K562 (cell line): Measurements from ENCODE around the gene ZNF441. TPM values are rescaled to one million over a fixed set of nuclear protein-coding genes. Genes with fewer than 3 reads are reported as not detected.
A peak's percentile ranks its signal among the peaks of the same experiment; 100 is the strongest.

Experiments
- ATAC-seq: fragments of 200-7000 bp; cut with Tn5 transposase; 3 replicates; pipeline ENCODE4 v1.9.1; 2020; ENCODE audit warnings: moderate library complexity
- BruUV-seq: library from RNA; stranded (reverse); fragments of 400-500 nt; replicated peaks from 2 replicates; lab custom pipeline; 2021; lab: Mats Ljungman, UMichigan
- CTCF ChIA-PET: fragments of 300-600 bp; formaldehyde crosslinking; extraction: SDS; loops from one replicate; lab custom pipeline; 2021; ENCODE audit warnings: low intra/inter-chr PET ratio; lab: Yijun Ruan, JAX
- POLR2A ChIA-PET: fragments of 300-600, 350-650 bp; sonication (Branson Sonifier 250); formaldehyde crosslinking; extraction: SDS; loops from one replicate; lab custom pipeline; 2021; ENCODE audit warnings: antibody characterized with exemption, inconsistent platforms; lab: Yijun Ruan, JAX
- DNase-seq, 4 experiments: peaks; one replicate each; pipeline versions ENCODE4 v3.0.0 to v3.0.0-alpha.2; 2011 to 2018; ENCODE audit warnings: low spot score in 3 of 4, mixed read lengths in 3 of 4; ENCODE audit errors: extremely low read depth in 1 of 4
- FAIRE-seq: peaks from 2 replicates; lab custom pipeline; 2011; peaks lifted over from hg19 to GRCh38; lab: Jason Lieb, UNC
- H2AFZ ChIP-seq: 2 replicates; pipeline ENCODE4 v1.6.0; 2011; ENCODE audit warnings: low read depth, low read length, control low read depth, inconsistent platforms
- H3K27ac ChIP-seq: fragments of 200-600 bp; 3 replicates; pipeline ENCODE4 v1.8.0; 2011; ENCODE audit warnings: low read depth, mild to moderate bottlenecking, control low read depth, inconsistent platforms, low read length, moderate library complexity, mixed read lengths; ENCODE audit errors: extremely low read depth
- H3K27me3 ChIP-seq, 2 experiments: fragments of 300-600 bp in 1 of 2; 2 replicates in 1 of 2; 3 replicates in 1 of 2; pipeline versions ENCODE4 v1.6.0 to v1.8.0; 2011; ENCODE audit warnings: inconsistent platforms in 2 of 2, low read length in 2 of 2, mild to moderate bottlenecking in 1 of 2, mixed read lengths in 1 of 2, moderate library complexity in 1 of 2; ENCODE audit not compliant: control insufficient read depth in 2 of 2, insufficient read depth in 2 of 2
- H3K36me3 ChIP-seq: fragments of 300-600 bp; 3 replicates; pipeline ENCODE4 v1.8.0; 2011; ENCODE audit warnings: mild to moderate bottlenecking, low read length, inconsistent platforms; ENCODE audit not compliant: control insufficient read depth, insufficient read depth
- H3K4me1 ChIP-seq, 2 experiments: fragments of 200-600 bp in 1 of 2; replicated peaks in 1 of 2; 2 replicates in 1 of 2; 3 replicates in 1 of 2; pipeline versions ENCODE4 v1.5.1 to v1.8.0; 2011; ENCODE audit warnings: inconsistent platforms in 2 of 2, low read length in 2 of 2, mild to moderate bottlenecking in 1 of 2, mixed read lengths in 1 of 2, moderate library complexity in 1 of 2; ENCODE audit not compliant: control insufficient read depth in 2 of 2, insufficient read depth in 2 of 2
- H3K4me2 ChIP-seq: 2 replicates; pipeline ENCODE4 v1.6.1; 2011; ENCODE audit warnings: low read length, control low read depth, inconsistent platforms, mixed read lengths; ENCODE audit not compliant: insufficient read depth
- H3K4me3 ChIP-seq: fragments of 200-600 bp; sonication (generic), shearing (Covaris generic); 2 replicates; pipeline ENCODE4 v1.5.1; 2016; ENCODE audit warnings: control low read depth, inconsistent platforms
- H3K79me2 ChIP-seq: fragments of 200-600 bp; 3 replicates; pipeline ENCODE4 v1.8.0; 2011; ENCODE audit warnings: low read length, inconsistent platforms; ENCODE audit not compliant: control insufficient read depth, insufficient read depth
- H3K9ac ChIP-seq, 2 experiments: 2 replicates each; pipeline versions ENCODE4 v1.6.0 to v1.6.1; 2011; ENCODE audit warnings: low read depth in 2 of 2, low read length in 2 of 2, control low read depth in 1 of 2, inconsistent platforms in 1 of 2, mild to moderate bottlenecking in 1 of 2, mixed read lengths in 1 of 2; ENCODE audit not compliant: insufficient read depth in 1 of 2
- H3K9me1 ChIP-seq: one replicate; pipeline ENCODE4 v1.6.0; 2011; ENCODE audit warnings: inconsistent platforms, mild to moderate bottlenecking, low read length, moderate library complexity; ENCODE audit not compliant: control insufficient read depth, insufficient read depth
- H3K9me3 ChIP-seq: replicated peaks from 2 replicates; pipeline ENCODE4 v1.5.1; 2011; ENCODE audit warnings: low read depth, low read length, inconsistent platforms; ENCODE audit not compliant: control insufficient read depth, insufficient read depth
- H4K20me1 ChIP-seq: replicated peaks from 2 replicates; pipeline ENCODE4 v1.6.1; 2011; ENCODE audit warnings: low read length, inconsistent platforms, mixed read lengths; ENCODE audit not compliant: control insufficient read depth, insufficient read depth
- CBFA2T2 ChIP-seq: fragments of 450-650 bp; conservative IDR thresholded peaks from 2 replicates; pipeline ENCODE4 v1.6.1; 2017; ENCODE audit warnings: mild to moderate bottlenecking
- JUND ChIP-seq, 2 experiments: IDR thresholded peaks; 2 replicates in 1 of 2; 3 replicates in 1 of 2; pipeline ENCODE4 v1.6.1; 2011; ENCODE audit warnings: borderline replicate concordance in 2 of 2, low read depth in 2 of 2, low read length in 2 of 2, improper control_type of control experiment in 1 of 2, missing biosample characterization in 1 of 2, missing genetic modification characterization in 1 of 2, missing genetic modification reagents in 1 of 2
- NR2C1 ChIP-seq, 2 experiments: fragments of 450-650 bp; IDR thresholded peaks; 2 replicates each; pipeline ENCODE4 v1.6.1; 2017; ENCODE audit warnings: mild to moderate bottlenecking in 2 of 2, antibody characterized with exemption in 1 of 2, inconsistent platforms in 1 of 2, missing compliant biosample characterization in 1 of 2, missing genetic modification characterization in 1 of 2
- POLR2H ChIP-seq: IDR thresholded peaks from 2 replicates; pipeline ENCODE4 v1.6.1; 2016; ENCODE audit warnings: missing genetic modification characterization, low read depth, mild to moderate bottlenecking, control low read depth, missing compliant biosample characterization, moderate library complexity
- TAF7 ChIP-seq: fragments of 450-650 bp; IDR thresholded peaks from 2 replicates; pipeline ENCODE4 v1.6.1; 2016; ENCODE audit warnings: missing genetic modification characterization, missing compliant biosample characterization
- TOE1 ChIP-seq, 2 experiments: fragments of 450-650 bp in 1 of 2; sonication (generic) in 1 of 2; formaldehyde crosslinking in 1 of 2; IDR thresholded peaks; 2 replicates each; pipeline versions ENCODE4 v1.7.1 to v1.8.0; 2016 to 2022; ENCODE audit warnings: borderline replicate concordance in 2 of 2, mild to moderate bottlenecking in 2 of 2, antibody characterized with exemption in 1 of 2, inconsistent platforms in 1 of 2, low read depth in 1 of 2, missing genetic modification reagents in 1 of 2, moderate library complexity in 1 of 2
- U2AF1 ChIP-seq: fragments of 200-400 bp; formaldehyde crosslinking; optimal IDR thresholded peaks from 2 replicates; pipeline ENCODE3; 2017; ENCODE audit warnings: mild to moderate bottlenecking, low read depth, low read length, moderate library complexity
- YBX1 ChIP-seq: fragments of 450-650 bp; IDR thresholded peaks from 2 replicates; pipeline ENCODE4 v1.7.1; 2016; ENCODE audit warnings: mild to moderate bottlenecking
- ZFP30 ChIP-seq: fragments of 250-450 bp; sonication (Bioruptor Pico); IDR thresholded peaks from 2 replicates; pipeline ENCODE4 v1.8.0; 2022; ENCODE audit warnings: moderate library complexity, mild to moderate bottlenecking, inconsistent platforms, borderline replicate concordance
- ZNF24 ChIP-seq: fragments of 450-650 bp; IDR thresholded peaks from 2 replicates; pipeline ENCODE4 v1.6.1; 2016
- ZNF311 ChIP-seq: fragments of 250-450 bp; sonication (Bioruptor Pico); IDR thresholded peaks from 2 replicates; pipeline ENCODE4 v1.4.0; 2020; ENCODE audit warnings: mild to moderate bottlenecking, moderate library complexity
- ZNF354B ChIP-seq: fragments of 250-450 bp; sonication (Bioruptor Pico); IDR thresholded peaks from 2 replicates; pipeline ENCODE4 v1.4.0; 2020
- ZSCAN32 ChIP-seq: fragments of 450-650 bp; formaldehyde crosslinking; IDR thresholded peaks from 2 replicates; pipeline ENCODE4 v1.4.0; 2020; ENCODE audit warnings: mild to moderate bottlenecking, moderate library complexity
- WGBS: fragments of 100-300 bp; shearing (Covaris generic); methylation state at CpG from one replicate; pipeline ENCODE4 v1.1.6; 2016; ENCODE audit warnings: low coverage, mixed read lengths; ENCODE audit not compliant: insufficient coverage; ENCODE audit errors: missing lambda C conversion rate; 5-methylcytosine and 5-hydroxymethylcytosine counted together
- in situ Hi-C: fragments of 300-500 bp; cut with MboI; formaldehyde crosslinking; loops from 4 replicates; pipeline ENCODE4 v1.15.0; 2018; ENCODE audit warnings: inconsistent platforms, mixed read lengths
- intact Hi-C: fragments of 100-400 bp; cut with micrococcal nuclease; formaldehyde crosslinking; loops from 2 replicates; pipeline ENCODE4 v1.14.2; 2022
- polyA plus RNA-seq, 8 experiments: library from polyadenylated mRNA; depleted of rRNA in 4 of 8; stranded (reverse) in 5 of 8; unstranded in 3 of 8; fragments of >200 nt; fragmentation: Nextera tagmentation in 2 of 8; fragmentation: Illumina TruSeq in 1 of 8; extraction: Ambion mirVana in 2 of 8; extraction: Trizol in 1 of 8; gene quantifications; 2 replicates each; pipeline versions ENCODE4 v1.2.1 to v1.2.3, GENCODE V29; 2011 to 2014; ENCODE audit warnings: inconsistent platforms in 1 of 8, missing spikeins in 1 of 8
- total RNA-seq, 7 experiments: library from RNA; depleted of rRNA in 6 of 7; stranded (reverse); fragments of >200 nt in 6 of 7; fragmentation: Illumina TruSeq in 2 of 7; extraction: Trizol in 2 of 7; gene quantifications; 2 replicates each; pipeline versions ENCODE4 v1.2.1 to v1.2.3, GENCODE V29; 2011 to 2021; ENCODE audit warnings: low replicate concordance in 1 of 7
- TF ChIP-seq, protein P1 (sequence below): sonication (generic); formaldehyde crosslinking; IDR thresholded peaks from 2 replicates; pipeline ENCODE4 v1.8.1; 2022; ENCODE audit warnings: missing genetic modification reagents
- TF ChIP-seq, protein P2 (sequence below): fragments of 450-650 bp; IDR thresholded peaks from 2 replicates; pipeline ENCODE4 v1.6.1; 2016; ENCODE audit warnings: mild to moderate bottlenecking
- TF ChIP-seq, protein P3 (sequence below): fragments of 450-650 bp; formaldehyde crosslinking; IDR thresholded peaks from 2 replicates; pipeline ENCODE4 v1.4.0; 2020; ENCODE audit warnings: mild to moderate bottlenecking, mixed read lengths

Gene ZNF441
- total and polyA plus RNA-seq, 9 of the 15 experiments (the other 6 are each of a cell fraction or from before 2014, with no cell fraction given), result 1.9 to 14.0 (median 7.8) TPM

DNA sequence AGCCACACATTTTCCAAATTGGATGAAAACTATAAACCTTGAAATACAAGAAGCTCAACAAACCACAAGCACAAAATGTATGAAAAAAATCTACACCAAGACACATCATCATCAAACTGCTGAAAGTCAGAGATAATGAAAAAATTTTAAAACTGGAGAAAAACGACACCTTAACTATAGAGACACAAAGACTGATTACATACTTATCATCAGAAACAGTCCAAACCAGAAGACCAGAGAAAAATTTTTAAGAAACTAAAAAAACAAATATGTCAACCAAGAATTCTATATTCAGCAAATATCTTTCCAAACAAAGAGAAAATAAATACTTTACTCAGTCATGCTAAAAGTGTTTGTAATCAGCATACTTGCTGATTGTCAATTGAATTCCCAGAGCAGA, 19.5 kb upstream of the ZNF441 start (continued):
- TF ChIP-seq CBFA2T2, result peak; percentile 60
- no peak for TF ChIP-seq ZNF311
- TF ChIP-seq, all 486 proteins: peak for 12

DNA sequence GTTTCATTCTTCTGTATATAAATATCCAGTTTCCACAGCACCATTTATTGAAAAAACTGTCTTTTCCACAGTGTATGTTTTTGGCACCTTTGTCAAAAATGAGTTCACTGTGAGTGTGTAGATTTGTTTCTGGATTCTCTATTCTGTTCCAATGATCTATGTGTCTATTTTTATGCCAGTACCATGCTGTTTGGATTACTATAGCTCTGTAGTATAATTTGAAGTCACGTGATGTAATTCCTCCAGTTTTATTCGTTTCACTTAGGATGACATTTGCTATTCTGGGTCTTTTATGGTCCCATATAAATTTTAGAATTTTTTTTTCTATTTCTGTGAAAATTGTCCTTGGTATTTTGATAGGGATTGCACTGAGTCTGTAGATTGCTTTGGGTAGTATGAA, 17.0 kb upstream of the ZNF441 start:
- H3K27ac ChIP-seq, result no peak overlapping the region
- POLR2A ChIA-PET, result no interaction called here
- H3K4me1 ChIP-seq, result no peaks in the 10 kb centered on the region
- ATAC-seq (no peak), DNase-seq (no peak), FAIRE-seq (no peak)
- no peaks in the 10 kb centered on the region for H3K9me1 ChIP-seq
- no peak overlapping the region for H3K4me3 ChIP-seq
- 7% methylated on average over 2 of the region's 2 CpGs for WGBS
- no peaks in the 10 kb centered on the region for H4K20me1 ChIP-seq
- H3K4me2 ChIP-seq, result no peak overlapping the region
- CTCF ChIA-PET, result no interaction called here
- H2AFZ ChIP-seq, result no peak overlapping the region
- H3K79me2 ChIP-seq, result no peaks in the 10 kb centered on the region
- peaks cover 4% of the 10 kb centered on the region; the same call in 1 of the 2 replicates for H3K9me3 ChIP-seq
- intact Hi-C loops, result no loop called here
- H3K27me3 ChIP-seq, result no peaks in the 10 kb centered on the region
- BruUV-seq, result no TSS peak
- no peaks in the 10 kb centered on the region for H3K36me3 ChIP-seq
- in situ Hi-C loops, result no loop called here
- no peak overlapping the region for H3K9ac ChIP-seq
- TF ChIP-seq YBX1, result no peak
- TF ChIP-seq, protein P1, sequence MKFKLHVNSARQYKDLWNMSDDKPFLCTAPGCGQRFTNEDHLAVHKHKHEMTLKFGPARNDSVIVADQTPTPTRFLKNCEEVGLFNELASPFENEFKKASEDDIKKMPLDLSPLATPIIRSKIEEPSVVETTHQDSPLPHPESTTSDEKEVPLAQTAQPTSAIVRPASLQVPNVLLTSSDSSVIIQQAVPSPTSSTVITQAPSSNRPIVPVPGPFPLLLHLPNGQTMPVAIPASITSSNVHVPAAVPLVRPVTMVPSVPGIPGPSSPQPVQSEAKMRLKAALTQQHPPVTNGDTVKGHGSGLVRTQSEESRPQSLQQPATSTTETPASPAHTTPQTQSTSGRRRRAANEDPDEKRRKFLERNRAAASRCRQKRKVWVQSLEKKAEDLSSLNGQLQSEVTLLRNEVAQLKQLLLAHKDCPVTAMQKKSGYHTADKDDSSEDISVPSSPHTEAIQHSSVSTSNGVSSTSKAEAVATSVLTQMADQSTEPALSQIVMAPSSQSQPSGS (CRISPR knock-in tag), result no peak
- TF ChIP-seq POLR2H, result no peak
- no peak for TF ChIP-seq TAF7
- no peak for TF ChIP-seq ZFP30
- no peak for TF ChIP-seq ZNF354B
- TF ChIP-seq, protein P2, sequence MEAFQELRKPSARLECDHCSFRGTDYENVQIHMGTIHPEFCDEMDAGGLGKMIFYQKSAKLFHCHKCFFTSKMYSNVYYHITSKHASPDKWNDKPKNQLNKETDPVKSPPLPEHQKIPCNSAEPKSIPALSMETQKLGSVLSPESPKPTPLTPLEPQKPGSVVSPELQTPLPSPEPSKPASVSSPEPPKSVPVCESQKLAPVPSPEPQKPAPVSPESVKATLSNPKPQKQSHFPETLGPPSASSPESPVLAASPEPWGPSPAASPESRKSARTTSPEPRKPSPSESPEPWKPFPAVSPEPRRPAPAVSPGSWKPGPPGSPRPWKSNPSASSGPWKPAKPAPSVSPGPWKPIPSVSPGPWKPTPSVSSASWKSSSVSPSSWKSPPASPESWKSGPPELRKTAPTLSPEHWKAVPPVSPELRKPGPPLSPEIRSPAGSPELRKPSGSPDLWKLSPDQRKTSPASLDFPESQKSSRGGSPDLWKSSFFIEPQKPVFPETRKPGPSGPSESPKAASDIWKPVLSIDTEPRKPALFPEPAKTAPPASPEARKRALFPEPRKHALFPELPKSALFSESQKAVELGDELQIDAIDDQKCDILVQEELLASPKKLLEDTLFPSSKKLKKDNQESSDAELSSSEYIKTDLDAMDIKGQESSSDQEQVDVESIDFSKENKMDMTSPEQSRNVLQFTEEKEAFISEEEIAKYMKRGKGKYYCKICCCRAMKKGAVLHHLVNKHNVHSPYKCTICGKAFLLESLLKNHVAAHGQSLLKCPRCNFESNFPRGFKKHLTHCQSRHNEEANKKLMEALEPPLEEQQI, result no peak
- no peak for TF ChIP-seq JUND (IDR thresholded peaks at IDR 0.05; ENCODE audit: borderline replicate concordance, low read depth, low read length)
- no peak for TF ChIP-seq JUND (tag; IDR thresholded peaks at IDR 0.05; ENCODE audit: borderline replicate concordance, low read depth, low read length)
- TF ChIP-seq ZNF24, result no peak
- TF ChIP-seq NR2C1 (IDR thresholded peaks at IDR 0.05), result no peak
- no peak for TF ChIP-seq NR2C1 (tag; IDR thresholded peaks at IDR 0.05)
- TF ChIP-seq, protein P3, sequence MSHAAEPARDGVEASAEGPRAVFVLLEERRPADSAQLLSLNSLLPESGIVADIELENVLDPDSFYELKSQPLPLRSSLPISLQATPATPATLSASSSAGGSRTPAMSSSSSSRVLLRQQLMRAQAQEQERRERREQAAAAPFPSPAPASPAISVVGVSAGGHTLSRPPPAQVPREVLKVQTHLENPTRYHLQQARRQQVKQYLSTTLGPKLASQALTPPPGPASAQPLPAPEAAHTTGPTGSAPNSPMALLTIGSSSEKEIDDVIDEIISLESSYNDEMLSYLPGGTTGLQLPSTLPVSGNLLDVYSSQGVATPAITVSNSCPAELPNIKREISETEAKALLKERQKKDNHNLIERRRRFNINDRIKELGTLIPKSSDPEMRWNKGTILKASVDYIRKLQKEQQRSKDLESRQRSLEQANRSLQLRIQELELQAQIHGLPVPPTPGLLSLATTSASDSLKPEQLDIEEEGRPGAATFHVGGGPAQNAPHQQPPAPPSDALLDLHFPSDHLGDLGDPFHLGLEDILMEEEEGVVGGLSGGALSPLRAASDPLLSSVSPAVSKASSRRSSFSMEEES (CRISPR knock-in tag), result peak; percentile 92
- TF ChIP-seq ZSCAN32 (CRISPR knock-in tag), result no peak
- TF ChIP-seq TOE1 (IDR thresholded peaks at IDR 0.05; ENCODE audit: borderline replicate concordance), result peak; percentile 42; the same call in 1 of the 2 replicates
- no peak for TF ChIP-seq TOE1 (CRISPR knock-in tag; IDR thresholded peaks at IDR 0.05; ENCODE audit: borderline replicate concordance, low read depth)
- TF ChIP-seq U2AF1, result no peak
